ENCODE measurements around the gene CTCF. TPM values are rescaled to one million over a fixed set of nuclear protein-coding genes. Genes with fewer than 3 reads are reported as not detected.

The CTCF gene
- total RNA-seq, 3 donors from 2014 or later (not counting 1 experiment from before 2014, with no cell fraction given), result 61.4 to 76.7 (median 63.6) TPM

DNA sequence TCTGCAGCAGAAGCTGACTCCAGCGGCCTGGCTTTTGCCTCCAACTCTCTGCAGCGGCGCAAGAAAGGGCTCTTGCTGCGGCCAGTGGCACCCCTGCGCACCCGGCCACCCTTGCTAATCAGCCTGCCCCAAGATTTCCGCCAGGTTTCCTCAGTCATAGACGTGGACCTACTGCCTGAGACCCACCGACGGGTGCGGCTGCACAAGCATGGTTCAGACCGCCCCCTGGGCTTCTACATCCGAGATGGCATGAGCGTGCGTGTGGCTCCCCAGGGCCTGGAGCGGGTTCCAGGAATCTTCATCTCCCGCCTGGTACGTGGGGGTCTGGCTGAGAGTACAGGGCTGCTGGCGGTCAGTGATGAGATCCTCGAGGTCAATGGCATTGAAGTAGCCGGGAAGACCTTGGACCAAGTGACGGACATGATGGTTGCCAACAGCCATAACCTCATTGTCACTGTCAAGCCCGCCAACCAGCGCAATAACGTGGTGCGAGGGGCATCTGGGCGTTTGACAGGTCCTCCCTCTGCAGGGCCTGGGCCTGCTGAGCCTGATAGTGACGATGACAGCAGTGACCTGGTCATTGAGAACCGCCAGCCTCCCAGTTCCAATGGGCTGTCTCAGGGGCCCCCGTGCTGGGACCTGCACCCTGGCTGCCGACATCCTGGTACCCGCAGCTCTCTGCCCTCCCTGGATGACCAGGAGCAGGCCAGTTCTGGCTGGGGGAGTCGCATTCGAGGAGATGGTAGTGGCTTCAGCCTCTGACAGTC, 99.7 kb downstream of the CTCF start:
- no peak overlapping the region for H3K27ac ChIP-seq (ENCODE audit: low read length)
- H3K27me3 ChIP-seq (ENCODE audit: control insufficient read depth, insufficient read depth, low read length), result no peaks in the 10 kb centered on the region
- TF ChIP-seq, protein P1, sequence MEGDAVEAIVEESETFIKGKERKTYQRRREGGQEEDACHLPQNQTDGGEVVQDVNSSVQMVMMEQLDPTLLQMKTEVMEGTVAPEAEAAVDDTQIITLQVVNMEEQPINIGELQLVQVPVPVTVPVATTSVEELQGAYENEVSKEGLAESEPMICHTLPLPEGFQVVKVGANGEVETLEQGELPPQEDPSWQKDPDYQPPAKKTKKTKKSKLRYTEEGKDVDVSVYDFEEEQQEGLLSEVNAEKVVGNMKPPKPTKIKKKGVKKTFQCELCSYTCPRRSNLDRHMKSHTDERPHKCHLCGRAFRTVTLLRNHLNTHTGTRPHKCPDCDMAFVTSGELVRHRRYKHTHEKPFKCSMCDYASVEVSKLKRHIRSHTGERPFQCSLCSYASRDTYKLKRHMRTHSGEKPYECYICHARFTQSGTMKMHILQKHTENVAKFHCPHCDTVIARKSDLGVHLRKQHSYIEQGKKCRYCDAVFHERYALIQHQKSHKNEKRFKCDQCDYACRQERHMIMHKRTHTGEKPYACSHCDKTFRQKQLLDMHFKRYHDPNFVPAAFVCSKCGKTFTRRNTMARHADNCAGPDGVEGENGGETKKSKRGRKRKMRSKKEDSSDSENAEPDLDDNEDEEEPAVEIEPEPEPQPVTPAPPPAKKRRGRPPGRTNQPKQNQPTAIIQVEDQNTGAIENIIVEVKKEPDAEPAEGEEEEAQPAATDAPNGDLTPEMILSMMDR (IDR thresholded peaks at IDR 0.05), result no peak
- Mint-ChIP-seq H3K9me3 (no peaks in the 10 kb centered on the region), H3K27me3 (ENCODE audit: low read depth in 2 of 2) (no peaks in the 10 kb centered on the region), H3K36me3 (no peaks in the 10 kb centered on the region), H3K4me3 (peak overlapping the region; percentile 75), H3K27ac (peak overlapping the region; percentile 93 to 94), H3K4me1 (peaks cover 5 to 39% of the 10 kb centered on the region in 2 donors)
- H3K4me1 ChIP-seq (ENCODE audit: control insufficient read depth, insufficient read depth, low read length), result peaks cover 36% of the 10 kb centered on the region
- intact Hi-C loops (cut with micrococcal nuclease), result loop anchor here (2.0 kb wide), 1 partner anchor 99 kb away; the partner anchor contains the start of gene CTCF
- no peaks in the 10 kb centered on the region for H3K9me3 ChIP-seq (ENCODE audit: control insufficient read depth, insufficient read depth, low read length)
- ATAC-seq (no peak), DNase-seq (no peak)
- 97% methylated on average over 34 of the region's 34 CpGs for WGBS (ENCODE audit: insufficient coverage)
- no peak overlapping the region for H3K4me3 ChIP-seq (ENCODE audit: low read length)
- H3K36me3 ChIP-seq (ENCODE audit: control insufficient read depth, insufficient read depth, low read length), result peaks cover 12% of the 10 kb centered on the region

DNA sequence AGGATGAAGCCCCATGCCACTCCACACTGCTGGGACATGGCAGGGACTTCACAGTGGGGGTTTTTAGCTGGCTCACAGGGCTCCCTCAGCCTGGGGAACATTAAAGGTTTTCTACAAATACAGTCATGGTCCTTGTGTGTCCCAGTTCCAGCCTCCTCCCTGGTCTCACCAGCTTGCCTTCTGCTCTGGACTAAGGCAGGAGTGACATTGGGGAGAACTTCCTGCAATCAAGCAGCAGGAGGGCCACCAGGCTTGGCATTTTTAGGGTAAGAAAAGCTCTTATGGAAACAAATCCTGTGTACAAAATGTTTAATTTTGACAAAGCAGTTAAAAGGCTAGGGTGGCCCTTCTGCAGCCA, 100.3 kb downstream of the CTCF start:
- Histone ChIP-seq H3K27ac (ENCODE audit: low read length) (no peak overlapping the region), H3K4me3 (ENCODE audit: low read length) (no peak overlapping the region), H3K27me3 (ENCODE audit: control insufficient read depth, insufficient read depth, low read length) (no peaks in the 10 kb centered on the region), H3K36me3 (ENCODE audit: control insufficient read depth, insufficient read depth, low read length) (peaks cover 8% of the 10 kb centered on the region), H3K9me3 (ENCODE audit: control insufficient read depth, insufficient read depth, low read length) (no peaks in the 10 kb centered on the region), H3K4me1 (ENCODE audit: control insufficient read depth, insufficient read depth, low read length) (peaks cover 42% of the 10 kb centered on the region)
- Mint-ChIP-seq H3K27me3 (ENCODE audit: low read depth in 2 of 2) (no peaks in the 10 kb centered on the region), H3K27ac (no peak overlapping the region), H3K4me1 (peaks cover 5 to 42% of the 10 kb centered on the region in 2 donors), H3K4me3 (no peak overlapping the region), H3K36me3 (no peaks in the 10 kb centered on the region), H3K9me3 (no peaks in the 10 kb centered on the region)
- DNase-seq, result no peak
- TF ChIP-seq, protein P1 (IDR thresholded peaks at IDR 0.05), result no peak
- intact Hi-C loops (cut with micrococcal nuclease), result no loop called here
- ATAC-seq, result no peak

DNA sequence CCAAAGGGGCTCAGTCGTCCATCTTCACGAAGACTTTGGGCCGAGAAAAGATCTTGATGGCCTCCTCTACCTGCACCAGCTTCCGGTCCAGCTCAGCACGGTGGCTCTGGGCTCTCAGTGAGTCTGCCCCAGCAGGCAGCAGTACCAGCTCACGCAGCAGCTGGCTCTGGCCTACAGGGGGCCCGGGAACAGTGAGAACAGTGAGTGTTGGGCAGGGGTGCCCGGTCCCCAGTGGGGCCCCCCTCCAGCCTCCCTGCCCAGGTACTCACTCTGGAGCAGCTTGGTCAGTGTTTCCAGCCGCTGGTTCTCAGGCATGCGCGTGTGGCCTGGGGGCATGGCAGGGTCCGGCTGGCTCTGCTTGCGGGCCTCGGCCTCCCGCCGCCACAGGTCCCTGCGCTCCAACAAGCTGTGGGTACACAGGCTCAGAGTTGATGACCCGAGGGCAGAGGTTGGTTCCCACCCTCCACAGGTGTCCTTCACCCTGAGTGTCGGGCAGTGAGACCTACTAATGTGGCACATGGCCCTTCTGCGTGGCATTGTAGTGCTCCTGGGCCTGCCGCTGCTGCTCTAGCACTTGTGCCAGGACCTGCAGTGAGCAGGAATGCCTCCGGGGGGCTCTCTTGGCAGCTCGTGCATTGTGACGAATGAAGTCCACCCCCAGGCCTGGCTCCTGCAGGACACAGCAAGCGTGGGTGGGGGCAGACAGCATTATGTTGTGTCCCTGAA, 101.0 kb downstream of the CTCF start:
- ATAC-seq, result no peak
- H3K27ac ChIP-seq (ENCODE audit: low read length), result no peak overlapping the region
- no peaks in the 10 kb centered on the region for H3K9me3 Mint-ChIP-seq
- peaks cover 5 to 44% of the 10 kb centered on the region in 2 donors for H3K4me1 Mint-ChIP-seq
- H3K4me3 Mint-ChIP-seq, result no peak overlapping the region
- peak in 1 of 2 donors; percentile 54 for DNase-seq
- H3K27me3 Mint-ChIP-seq (ENCODE audit: low read depth in 2 of 2), result no peaks in the 10 kb centered on the region
- H3K27me3 ChIP-seq (ENCODE audit: control insufficient read depth, insufficient read depth, low read length), result no peaks in the 10 kb centered on the region
- no peaks in the 10 kb centered on the region for H3K9me3 ChIP-seq (ENCODE audit: control insufficient read depth, insufficient read depth, low read length)
- H3K27ac Mint-ChIP-seq, result no peak overlapping the region
- intact Hi-C loops (cut with micrococcal nuclease), result no loop called here
- TF ChIP-seq, protein P1 (IDR thresholded peaks at IDR 0.05), result peak; percentile 36
- H3K36me3 ChIP-seq (ENCODE audit: control insufficient read depth, insufficient read depth, low read length), result peaks cover 3% of the 10 kb centered on the region
- no peaks in the 10 kb centered on the region for H3K36me3 Mint-ChIP-seq
- peaks cover 48% of the 10 kb centered on the region for H3K4me1 ChIP-seq (ENCODE audit: control insufficient read depth, insufficient read depth, low read length)
- no peak overlapping the region for H3K4me3 ChIP-seq (ENCODE audit: low read length)
- WGBS (ENCODE audit: insufficient coverage), result 93% methylated on average over 25 of the region's 25 CpGs
